C4-2B (cell line): Measurements from ENCODE around the gene JUP.

Experiments
- CTCF ChIP-seq: fragments of 450-650 bp; conservative IDR thresholded peaks from 2 replicates; pipeline ENCODE4 v1.5.1; 2017; ENCODE audit warnings: mild to moderate bottlenecking
- ZFX ChIP-seq: fragments of 450-650 bp; IDR thresholded peaks from 2 replicates; pipeline ENCODE4 v1.6.1; 2017

GRCh38 chr17:41781404-41782110 is 5.0 kb downstream of the JUP start:
- TF ChIP-seq CTCF (no peak), ZFX (no peak)
